GM06990 (cell line): ENCODE measurements around the gene CYP2C9.
"Not testable (repeated sequence)": the region's sequence is repeated elsewhere in the genome, so short reads cannot be mapped to it uniquely, and the experiment has no call there.

ENCODE experiments used
- DNase-seq: peaks from one replicate; pipeline ENCODE4 v3.0.0-alpha.2; 2011; ENCODE audit not compliant: insufficient read length; ENCODE audit errors: extremely low read depth
- H3K27me3 ChIP-seq: replicated peaks from 2 replicates; pipeline ENCODE4 v1.6.0; 2011; ENCODE audit warnings: low read length; ENCODE audit not compliant: control insufficient read depth, insufficient read depth
- H3K36me3 ChIP-seq: 2 replicates; pipeline ENCODE4 v1.5.1; 2011; ENCODE audit warnings: low read length; ENCODE audit not compliant: control insufficient read depth, insufficient read depth
- H3K4me3 ChIP-seq: replicated peaks from 2 replicates; pipeline ENCODE4 v1.5.1; 2011; ENCODE audit warnings: low read depth, mild to moderate bottlenecking, control low read depth, low read length
- CTCF ChIP-seq: IDR thresholded peaks from 2 replicates; pipeline ENCODE4 v1.5.1; 2011; ENCODE audit warnings: low read length, control low read depth, mild to moderate bottlenecking, inconsistent platforms; ENCODE audit not compliant: insufficient read depth, poor library complexity, severe bottlenecking

CYP2C9 gene

DNA sequence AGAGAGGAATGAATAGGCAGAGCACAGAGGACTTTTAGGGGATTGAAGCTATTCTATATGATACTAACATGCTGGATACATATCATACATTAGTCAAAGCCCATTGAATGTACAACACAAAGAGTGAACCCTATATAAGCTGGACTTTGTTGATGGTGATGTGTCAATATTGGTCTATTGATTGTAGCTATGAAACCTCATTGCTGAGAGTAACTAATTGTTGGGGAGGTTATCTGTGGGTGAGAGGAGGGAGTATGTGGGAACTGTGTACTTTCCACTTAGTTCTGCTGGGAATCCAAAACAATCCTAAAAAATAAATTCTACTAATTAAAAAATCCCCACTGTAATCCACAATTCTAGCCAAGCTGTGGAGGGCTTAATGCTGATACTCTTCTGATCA lies 22.0 kb upstream of the CYP2C9 start:
- DNase-seq = no peak
- H3K36me3 ChIP-seq = no peaks in the 10 kb centered on the region
- H3K27me3 ChIP-seq = no peaks in the 10 kb centered on the region
- H3K4me3 ChIP-seq = no peak overlapping the region
- no peak for TF ChIP-seq CTCF

DNA sequence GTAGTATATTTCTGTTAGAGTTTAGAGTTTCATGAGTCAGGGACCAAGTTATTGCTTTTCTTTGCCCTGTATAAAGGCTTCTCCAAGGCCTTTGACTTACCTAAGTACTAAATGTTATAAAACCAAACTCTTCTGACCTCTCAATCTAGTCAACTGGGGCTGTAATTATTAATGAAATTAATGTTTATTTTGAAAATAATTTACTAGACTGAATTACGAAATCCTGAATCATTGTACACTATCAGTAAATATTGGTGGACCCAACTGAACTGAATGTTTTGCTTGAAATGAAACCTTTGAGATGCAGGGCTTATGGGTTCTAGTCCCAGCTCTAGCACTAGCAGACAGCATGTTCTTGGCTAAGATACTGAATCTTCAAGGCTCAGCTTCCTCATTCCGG lies 1.7 kb upstream of the CYP2C9 start:
- H3K36me3 ChIP-seq = no peaks in the 10 kb centered on the region
- no peak for DNase-seq
- no peaks in the 10 kb centered on the region for H3K27me3 ChIP-seq

DNA sequence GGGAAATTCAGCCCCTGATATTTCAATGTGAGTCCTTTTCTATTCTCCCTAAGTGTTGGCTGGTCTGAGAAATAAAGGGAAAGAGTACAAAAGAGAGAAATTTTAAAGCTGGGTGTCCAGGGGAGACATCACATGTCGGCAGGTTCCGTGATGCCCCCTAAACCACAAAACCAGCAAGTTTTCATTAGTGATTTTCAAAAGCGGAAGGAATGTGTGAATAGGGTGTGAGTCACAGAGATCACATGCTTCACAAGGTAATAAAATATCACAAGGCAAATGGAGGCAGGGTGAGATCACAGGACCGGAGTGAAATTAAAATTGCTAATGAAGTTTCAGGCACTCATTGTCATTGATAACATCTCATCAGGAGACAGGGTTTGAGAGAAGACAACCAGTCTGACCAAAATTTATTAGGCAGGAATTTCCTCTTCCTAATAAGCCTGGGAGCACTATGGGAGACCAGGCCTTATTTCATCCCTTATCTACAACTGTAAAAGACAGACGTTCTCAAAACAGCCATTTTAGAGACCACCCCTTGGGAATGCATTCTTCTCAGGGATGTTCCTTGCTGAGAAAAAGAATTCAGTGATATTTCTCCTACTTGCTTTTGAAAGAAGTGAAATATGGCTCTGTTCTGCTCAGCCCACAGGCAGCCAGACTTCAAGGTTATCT lies 5.1 kb downstream of the CYP2C9 start:
- not testable (repeated sequence) for DNase-seq

More for the DNA sequence above, 1.7 kb upstream of the CYP2C9 start:
- TF ChIP-seq CTCF = no peak
- no peak overlapping the region for H3K4me3 ChIP-seq

DNA sequence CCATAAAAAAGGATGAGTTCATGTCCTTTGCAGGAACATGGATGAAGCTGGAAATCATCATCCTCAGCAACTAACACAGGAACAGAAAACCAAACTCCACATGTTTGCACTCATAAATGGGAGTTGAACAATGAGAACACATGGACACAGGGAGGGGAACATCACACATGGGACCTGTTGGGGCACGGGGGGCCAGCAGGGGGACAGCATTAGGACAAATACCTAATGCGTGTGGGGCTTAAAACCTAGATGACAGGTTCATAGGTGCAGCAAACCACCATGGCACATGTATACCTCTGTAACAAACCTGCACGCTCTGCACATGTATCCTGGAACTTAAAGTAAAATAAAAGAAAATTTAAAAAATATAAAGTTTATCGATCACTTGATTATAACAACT lies 7.7 kb downstream of the CYP2C9 start:
- DNase-seq, H3K27me3 ChIP-seq, H3K4me3 ChIP-seq, H3K36me3 ChIP-seq: not testable (repeated sequence)

More for the DNA sequence above, 5.1 kb downstream of the CYP2C9 start:
- not testable (repeated sequence) for H3K36me3 ChIP-seq, H3K4me3 ChIP-seq, H3K27me3 ChIP-seq

GRCh38 chr10:94963901-94964300 lies 25.4 kb downstream of the CYP2C9 start:
- H3K4me3 ChIP-seq = no peak overlapping the region
- DNase-seq = no peak
- TF ChIP-seq CTCF = peak; percentile 71
- H3K36me3 ChIP-seq = no peaks in the 10 kb centered on the region
- no peaks in the 10 kb centered on the region for H3K27me3 ChIP-seq

DNA sequence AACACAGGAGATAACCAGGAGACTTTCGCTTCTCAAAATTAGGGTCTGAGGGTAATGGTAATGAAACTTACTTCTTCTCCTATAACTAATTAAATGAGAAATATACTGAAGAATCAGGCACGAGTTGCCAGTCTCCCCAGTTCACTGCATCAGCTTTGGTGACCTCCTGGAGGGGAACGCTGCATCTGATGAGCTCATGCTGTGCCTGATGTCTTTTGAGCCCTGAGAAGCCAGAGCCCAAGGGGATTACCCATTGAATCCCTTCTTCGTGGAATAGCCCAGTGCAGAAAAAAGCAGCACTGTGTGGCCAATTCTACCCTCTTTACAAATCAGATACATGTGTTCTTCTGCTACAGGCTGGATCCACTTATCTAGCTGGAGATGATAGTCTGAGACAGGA lies 45.1 kb downstream of the CYP2C9 start:
- no peak for TF ChIP-seq CTCF

GRCh38 chr10:94989192-94989591 lies 50.7 kb downstream of the CYP2C9 start:
- Histone ChIP-seq H3K27me3 (no peaks in the 10 kb centered on the region), H3K4me3 (no peak overlapping the region), H3K36me3 (no peaks in the 10 kb centered on the region)
- DNase-seq = no peak
- TF ChIP-seq CTCF = no peak

More for the DNA sequence above, 45.1 kb downstream of the CYP2C9 start:
- Histone ChIP-seq H3K27me3 (no peaks in the 10 kb centered on the region), H3K36me3 (no peaks in the 10 kb centered on the region), H3K4me3 (no peak overlapping the region)
- DNase-seq = no peak
